ENCODE data around the gene PPT2.

The PPT2 gene

DNA sequence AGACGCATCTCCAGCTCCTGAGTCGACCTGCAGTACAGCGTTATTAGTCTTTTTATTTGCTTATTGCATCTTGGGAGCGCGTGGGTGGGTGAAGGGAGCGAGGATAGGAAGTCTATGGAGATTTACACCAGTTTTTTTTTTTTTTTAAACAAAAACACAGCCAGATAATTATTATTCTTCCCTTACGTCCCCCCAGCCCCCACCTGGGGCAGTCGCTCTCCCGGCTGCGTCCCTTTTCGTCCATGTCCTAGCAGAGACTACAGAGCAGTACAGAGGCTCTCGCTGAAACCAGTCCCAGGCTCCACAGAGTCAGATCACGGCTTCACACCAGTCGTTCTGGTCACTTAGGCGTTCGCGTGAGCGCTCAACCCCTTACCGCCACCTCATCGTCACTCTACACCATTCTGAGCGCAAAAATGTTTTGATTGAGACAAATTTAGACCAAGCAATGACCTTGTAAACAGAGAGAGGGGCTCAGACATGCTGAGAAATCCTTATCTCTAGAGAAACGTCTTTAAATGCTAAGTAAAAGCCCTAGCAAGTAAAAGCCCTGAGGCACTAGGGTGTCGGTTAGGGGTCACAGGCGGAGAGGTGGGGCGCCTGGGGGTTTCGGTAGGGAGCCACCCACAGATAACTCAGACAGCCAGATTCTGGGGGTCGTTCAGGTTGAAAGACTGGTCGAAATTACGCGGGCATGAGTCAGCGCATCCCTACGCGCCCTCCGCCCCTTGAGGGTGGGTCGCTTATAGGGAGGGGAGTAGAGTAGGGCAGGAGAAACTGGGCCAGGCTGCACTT is 975 bp upstream of the PPT2 start:
- no peak for DNase-seq

DNA sequence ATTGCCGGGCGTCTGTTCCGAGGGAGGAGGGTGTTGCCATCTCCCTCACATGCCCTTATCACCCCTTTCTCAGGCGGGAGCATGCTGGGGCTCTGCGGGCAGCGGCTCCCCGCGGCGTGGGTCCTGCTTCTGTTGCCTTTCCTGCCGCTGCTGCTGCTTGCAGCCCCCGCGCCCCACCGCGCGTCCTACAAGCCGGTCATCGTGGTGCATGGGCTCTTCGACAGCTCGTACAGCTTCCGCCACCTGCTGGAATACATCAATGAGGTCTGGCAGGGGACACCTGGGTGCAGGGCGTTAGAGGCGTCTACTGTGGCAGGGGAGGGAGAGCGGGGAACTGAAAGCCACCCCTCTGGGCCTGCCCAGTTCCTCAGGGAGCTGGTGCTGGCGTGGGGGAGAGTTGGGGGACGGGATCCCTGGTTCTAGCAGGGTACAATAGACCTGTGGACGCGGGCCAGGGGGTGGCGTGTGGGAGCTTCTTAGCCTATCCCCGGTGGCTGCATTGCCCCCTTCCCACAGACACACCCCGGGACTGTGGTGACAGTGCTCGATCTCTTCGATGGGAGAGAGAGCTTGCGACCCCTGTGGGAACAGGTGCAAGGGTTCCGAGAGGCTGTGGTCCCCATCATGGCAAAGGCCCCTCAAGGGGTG is 697 bp downstream of the PPT2 start:
- DNase-seq, result peak; percentile 77

- DNase-seq, result no peak
These were observed 3.0 kb downstream of the PPT2 start for GRCh38 chr6:32156891-32157290.

DNA sequence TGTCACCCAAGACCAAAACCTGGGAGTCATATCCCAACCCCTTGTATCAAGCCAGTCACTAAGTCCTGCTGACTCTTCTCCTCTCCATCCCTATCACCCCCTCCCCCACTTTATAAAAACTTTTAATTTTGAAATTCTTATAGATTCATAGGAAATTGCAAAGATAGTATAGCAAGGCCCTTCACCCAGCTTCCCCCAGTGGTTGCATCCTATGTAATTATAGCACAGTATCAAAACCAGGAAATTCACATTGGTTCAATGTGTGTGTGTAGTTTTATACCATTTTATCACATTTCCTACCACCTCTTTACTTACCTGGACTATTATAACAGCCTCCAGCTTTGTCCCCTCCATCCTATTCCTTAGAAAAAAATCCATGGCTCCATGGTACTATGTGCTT is 4.1 kb downstream of the PPT2 start:
- DNase-seq, result no peak

DNA sequence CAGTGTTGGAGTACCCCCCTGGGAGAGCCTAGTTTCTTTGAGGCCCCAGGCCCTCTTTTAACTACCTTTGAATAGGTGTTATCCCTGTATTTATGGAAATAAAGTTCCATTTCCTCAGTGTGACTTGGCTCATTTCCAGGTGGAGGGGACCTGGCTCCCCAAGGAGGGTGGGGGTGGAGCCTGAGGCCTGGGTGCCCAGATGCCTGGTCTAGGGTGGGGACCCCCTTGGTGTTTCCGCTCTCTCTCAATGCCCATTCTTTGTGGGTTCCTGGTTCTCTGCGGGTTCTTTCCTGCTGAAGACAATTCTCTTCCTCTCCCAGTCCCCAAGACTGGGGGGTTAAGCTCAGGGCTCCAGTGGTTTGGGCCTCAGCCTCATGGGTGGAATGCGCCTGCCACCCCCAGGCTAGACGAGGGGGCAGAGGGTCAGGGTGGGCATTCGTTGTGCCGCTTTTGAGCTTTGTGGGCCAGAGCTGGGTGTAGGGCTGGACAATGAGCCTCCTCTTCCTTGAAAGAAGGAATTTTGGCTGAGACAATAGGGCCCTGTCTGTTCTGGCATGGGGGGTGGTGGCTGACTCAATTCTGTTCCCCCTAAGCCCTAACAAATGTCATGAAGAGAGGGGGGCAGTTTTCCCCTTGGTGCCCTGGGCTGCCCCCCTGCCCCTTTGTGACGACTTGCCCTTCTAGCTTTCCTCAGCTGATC is 9.8 kb downstream of the PPT2 start:
- no peak for DNase-seq

- DNase-seq, result no peak
These were observed 10.4 kb downstream of the PPT2 start, which contains the start of gene EGFL8 for GRCh38 chr6:32164295-32164694. Gene EGFL8, plus strand, starts transcription at chr6:32164595. Its CDS starts 1,571 bp downstream, at chr6:32166166.

- no peak for DNase-seq
These were observed 12.6 kb downstream of the PPT2 start for GRCh38 chr6:32166411-32167061.

DNA sequence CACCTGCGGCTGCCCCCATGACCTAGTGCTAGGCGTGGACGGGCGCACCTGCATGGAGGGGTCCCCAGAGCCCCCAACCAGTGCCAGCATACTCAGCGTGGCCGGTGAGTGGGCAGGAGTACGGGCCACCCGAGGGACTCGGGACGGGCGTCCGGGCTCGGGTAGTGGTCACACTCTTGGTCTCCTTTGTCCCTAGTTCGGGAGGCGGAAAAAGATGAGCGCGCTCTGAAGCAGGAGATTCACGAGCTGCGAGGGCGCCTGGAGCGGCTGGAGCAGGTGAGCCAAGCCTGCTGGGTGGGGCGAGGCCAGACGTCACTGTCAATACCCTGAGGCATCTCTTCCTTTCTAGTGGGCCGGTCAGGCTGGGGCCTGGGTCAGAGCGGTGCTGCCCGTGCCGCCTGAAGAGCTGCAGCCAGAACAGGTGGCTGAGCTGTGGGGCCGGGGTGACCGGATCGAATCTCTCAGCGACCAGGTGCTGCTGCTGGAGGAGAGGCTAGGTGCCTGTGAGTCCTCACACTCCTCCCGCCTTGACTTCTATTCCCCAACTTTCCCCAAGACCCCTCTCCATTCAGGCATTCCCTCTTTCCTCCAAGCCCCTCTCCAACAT is 13.3 kb downstream of the PPT2 start:
- no peak for DNase-seq

GRCh38 chr6:32167761-32168262 is 13.9 kb downstream of the PPT2 start:
- no peak for DNase-seq

DNA sequence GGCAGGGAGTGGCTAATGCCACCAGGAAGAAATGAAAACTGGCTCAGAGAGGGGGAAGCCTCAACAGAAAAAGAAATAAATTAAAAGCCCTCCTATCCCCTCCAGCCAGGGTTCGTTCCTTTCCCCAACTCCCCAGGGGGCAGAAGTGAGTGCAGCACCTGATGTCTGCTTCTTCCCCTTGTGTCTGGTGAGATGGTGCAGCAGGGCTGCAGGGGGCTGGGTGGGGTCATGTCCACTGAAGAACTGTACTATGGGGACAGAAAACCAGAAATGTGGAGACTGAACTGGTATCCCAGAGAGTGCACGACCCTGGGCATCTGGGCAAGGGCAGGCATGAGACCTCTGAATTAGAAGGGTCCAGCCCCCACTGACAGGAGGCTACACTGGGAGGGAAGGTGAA is 14.4 kb downstream of the PPT2 start:
- DNase-seq, result no peak

- DNase-seq, result no peak
These were observed 15.1 kb downstream of the PPT2 start for GRCh38 chr6:32168807-32169591.

DNA sequence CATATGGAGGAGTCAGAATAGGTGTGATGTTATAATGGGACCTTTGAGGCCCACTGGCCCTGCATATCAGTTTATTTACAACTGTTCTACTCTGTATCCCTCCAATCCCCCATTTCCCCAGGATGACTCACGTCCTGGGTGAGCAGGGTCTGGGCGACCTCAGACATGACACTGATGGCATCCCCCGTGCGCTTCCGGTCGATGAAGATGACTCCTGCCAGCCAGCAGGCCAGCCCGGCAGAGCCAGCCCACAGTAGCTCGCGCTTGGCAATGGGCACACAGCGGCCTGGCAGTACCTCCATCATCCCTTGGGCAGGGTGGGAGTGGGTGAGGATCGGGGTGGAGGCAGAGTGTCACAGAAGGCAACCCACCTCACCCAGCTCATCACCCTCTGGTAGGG is 16.4 kb downstream of the PPT2 start:
- no peak for DNase-seq

- DNase-seq, result no peak
These were observed 17.3 kb downstream of the PPT2 start for GRCh38 chr6:32171234-32171633.

GRCh38 chr6:32173051-32173727 is 19.2 kb downstream of the PPT2 start:
- no peak for DNase-seq

DNA sequence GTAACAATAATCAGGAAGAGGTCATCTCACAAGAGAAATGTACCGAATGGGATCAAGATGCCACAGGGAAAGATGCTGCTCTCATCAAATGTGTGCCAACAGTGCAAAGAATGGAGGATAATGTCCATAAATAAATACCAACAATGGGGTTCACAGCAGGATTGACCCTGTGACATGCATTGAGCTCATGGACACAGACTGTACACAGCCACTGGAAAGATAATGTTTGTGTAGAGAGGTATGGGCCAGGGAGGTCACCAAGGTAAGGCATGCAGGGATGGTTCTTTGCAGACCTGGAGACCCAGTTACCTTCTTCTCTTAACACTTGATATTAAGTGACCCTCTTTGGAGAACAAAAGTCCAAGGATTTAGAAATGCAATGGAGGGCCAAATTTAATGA is 20.5 kb downstream of the PPT2 start:
- DNase-seq, result no peak

DNA sequence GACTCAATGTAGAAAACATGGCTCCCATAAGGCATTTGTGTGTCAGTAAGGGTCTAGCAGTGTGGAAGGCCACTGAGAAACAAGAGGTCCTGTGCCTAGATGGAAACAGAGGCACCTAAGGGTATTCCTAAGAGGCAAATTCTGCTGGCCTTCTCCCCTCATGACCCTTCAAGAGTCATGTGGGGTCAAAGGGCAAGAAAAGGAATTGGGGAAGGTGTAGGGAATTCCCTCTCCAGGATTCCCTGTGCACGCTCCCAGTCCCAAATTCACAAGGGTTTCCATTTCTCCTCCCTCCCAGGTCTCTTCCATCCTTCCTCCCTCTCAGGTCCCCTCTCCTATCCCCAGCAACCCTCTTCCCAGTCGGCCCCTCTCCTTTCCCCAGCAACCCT is 21.4 kb downstream of the PPT2 start:
- DNase-seq, result no peak

DNA sequence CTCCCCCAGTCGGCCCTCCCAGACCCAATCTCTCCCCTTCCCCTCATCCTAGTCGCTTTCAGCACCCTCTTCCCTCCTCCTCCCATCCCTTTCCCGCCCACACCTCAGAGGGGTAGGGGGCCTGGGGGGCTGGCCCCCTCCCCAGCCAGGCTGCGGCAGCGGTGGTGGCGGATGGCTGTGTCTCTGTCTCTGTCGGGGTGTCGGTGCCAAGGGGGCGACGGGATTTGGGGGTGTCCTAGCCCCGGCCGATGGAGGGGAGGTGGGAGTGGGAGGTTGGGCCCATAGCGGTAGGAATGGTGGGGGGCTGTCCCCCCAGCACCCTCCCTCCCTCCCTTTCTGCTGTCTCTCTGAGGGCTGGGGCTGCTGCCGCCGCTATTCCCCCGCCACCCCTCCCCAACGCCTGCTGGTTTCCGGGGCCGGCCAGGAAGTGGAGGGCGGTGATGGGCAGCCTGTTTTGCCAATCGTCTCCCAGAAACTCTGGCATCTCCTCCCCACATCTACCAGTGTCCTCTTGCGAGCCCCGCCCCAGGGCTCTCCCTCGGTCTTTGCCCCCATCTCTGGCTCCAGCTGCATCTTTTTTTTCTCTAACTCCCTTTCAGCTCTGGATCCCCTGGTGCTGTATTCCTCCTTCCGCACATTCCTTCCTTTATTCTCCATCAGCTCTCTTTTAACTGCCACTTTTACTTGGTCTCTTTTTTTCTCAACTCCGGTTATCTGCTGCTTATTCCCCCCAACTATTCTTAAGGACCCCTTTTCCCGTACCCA is 22.0 kb downstream of the PPT2 start, which contains the start of gene AGPAT1:
AGPAT1 (minus strand) TSS at position 374 of the 765 bp plus-strand sequence. CDS start 4,588 bp downstream, outside the sequence.
- peak; percentile 97 for DNase-seq

GRCh38 chr6:32176476-32177182 is 22.7 kb downstream of the PPT2 start:
- DNase-seq, result no peak

GRCh38 chr6:32177183-32177787 is 23.3 kb downstream of the PPT2 start:
- peak; percentile 70 for DNase-seq

All from activated CD8-positive, alpha-beta memory T cell treated with anti-CD3 and anti-CD28 coated beads, Interleukin-2, amount 50 U/mL, for 48 hours (primary cell).